GM23338 (cell line): ENCODE data around the gene ZFR2. TPM values are rescaled to one million over a fixed set of nuclear protein-coding genes. Genes with fewer than 3 reads are reported as not detected.

Experiments
- ATAC-seq: fragments of 200-7000 bp; cut with Tn5 transposase; 3 replicates; pipeline ENCODE4 v1.9.1; 2020
- DNase-seq: peaks from one replicate; pipeline ENCODE4 v3.0.0-alpha.2; 2015; ENCODE audit warnings: low spot score
- H2AFZ ChIP-seq: fragments of 200-600 bp; sonication (generic); 2 replicates; pipeline ENCODE4 v1.8.0; 2016; ENCODE audit warnings: antibody characterized with exemption, mild to moderate bottlenecking, moderate library complexity
- H3F3A ChIP-seq: fragments of 200-600 bp; sonication (generic); replicated peaks from 2 replicates; pipeline ENCODE4 v1.8.0; 2017; ENCODE audit warnings: antibody characterized with exemption, mixed run types, low read depth
- H3K27ac ChIP-seq: fragments of 200-600 bp; sonication (generic); 2 replicates; pipeline ENCODE4 v1.6.1; 2016; ENCODE audit warnings: low read depth
- H3K27me3 ChIP-seq: fragments of 200-600 bp; sonication (generic); 2 replicates; pipeline ENCODE4 v1.8.0; 2016; ENCODE audit warnings: mild to moderate bottlenecking, mixed run types, moderate library complexity; ENCODE audit not compliant: insufficient read depth
- H3K36me3 ChIP-seq: fragments of 200-600 bp; sonication (generic); 2 replicates; pipeline ENCODE4 v1.8.0; 2016; ENCODE audit warnings: mild to moderate bottlenecking; ENCODE audit not compliant: insufficient read depth
- H3K4me1 ChIP-seq: fragments of 200-600 bp; sonication (generic); 2 replicates; pipeline ENCODE4 v1.8.0; 2016; ENCODE audit warnings: mild to moderate bottlenecking, moderate library complexity; ENCODE audit not compliant: insufficient read depth
- H3K4me2 ChIP-seq: fragments of 200-600 bp; sonication (generic); 2 replicates; pipeline ENCODE4 v1.7.1; 2017; ENCODE audit warnings: mixed run types
- H3K4me3 ChIP-seq: fragments of 200-600 bp; sonication (generic); 2 replicates; pipeline ENCODE4 v1.6.1; 2016; ENCODE audit warnings: mixed run types
- H3K79me2 ChIP-seq: fragments of 200-600 bp; sonication (generic); replicated peaks from 2 replicates; pipeline ENCODE4 v1.8.0; 2017; ENCODE audit warnings: mild to moderate bottlenecking; ENCODE audit not compliant: insufficient read depth
- H3K9me2 ChIP-seq: fragments of 200-600 bp; sonication (generic); 2 replicates; pipeline ENCODE4 v1.8.0; 2017; ENCODE audit not compliant: insufficient read depth
- H4K20me1 ChIP-seq: fragments of 200-600 bp; sonication (generic); replicated peaks from 2 replicates; pipeline ENCODE4 v1.8.0; 2017; ENCODE audit warnings: mild to moderate bottlenecking; ENCODE audit not compliant: insufficient read depth
- H3K27ac Mint-ChIP-seq: 2 replicates; pipeline ENCODE4 v1.8.0; 2020; ENCODE audit warnings: inconsistent platforms, mild to moderate bottlenecking, moderate library complexity, mixed read lengths
- H3K27me3 Mint-ChIP-seq: 3 replicates; pipeline ENCODE4 v1.8.0; 2022; ENCODE audit warnings: low read depth, mild to moderate bottlenecking, moderate library complexity, mixed read lengths, inconsistent platforms; ENCODE audit not compliant: insufficient read depth, poor library complexity
- H3K36me3 Mint-ChIP-seq: 3 replicates; pipeline ENCODE4 v1.8.0; 2021; ENCODE audit warnings: low read depth, mild to moderate bottlenecking, inconsistent platforms, moderate library complexity, mixed read lengths
- H3K4me1 Mint-ChIP-seq: 3 replicates; pipeline ENCODE4 v1.8.0; 2020; ENCODE audit warnings: mild to moderate bottlenecking, inconsistent platforms, mixed read lengths
- H3K4me3 Mint-ChIP-seq: 3 replicates; pipeline ENCODE4 v1.8.0; 2021; ENCODE audit warnings: moderate library complexity, mild to moderate bottlenecking, inconsistent platforms, mixed read lengths
- H3K9me3 Mint-ChIP-seq: 3 replicates; pipeline ENCODE4 v1.8.0; 2020; ENCODE audit warnings: moderate library complexity, mild to moderate bottlenecking, inconsistent platforms, mixed read lengths
- ETS1 ChIP-seq: IDR thresholded peaks from 2 replicates; pipeline ENCODE4 v1.6.1; 2016; ENCODE audit warnings: antibody characterized with exemption
- EZH2 ChIP-seq: fragments of 200-600 bp; sonication (generic); IDR thresholded peaks from one replicate; pipeline ENCODE4 v1.8.0; 2017; ENCODE audit warnings: antibody characterized with exemption, mild to moderate bottlenecking, low read depth; ENCODE audit not compliant: unreplicated experiment
- REST ChIP-seq: IDR thresholded peaks from one replicate; pipeline ENCODE4 v1.6.1; 2018; ENCODE audit warnings: antibody characterized with exemption; ENCODE audit not compliant: unreplicated experiment
- STAT1 ChIP-seq: IDR thresholded peaks from one replicate; pipeline ENCODE4 v1.6.1; 2016; ENCODE audit warnings: antibody characterized with exemption; ENCODE audit not compliant: unreplicated experiment
- ZNF331 ChIP-seq: fragments of 250-450 bp; sonication (Bioruptor Pico); IDR thresholded peaks from 2 replicates; pipeline ENCODE4 v1.5.0; 2020; ENCODE audit warnings: low read depth, mild to moderate bottlenecking, moderate library complexity
- ZNF462 ChIP-seq: fragments of 250-450 bp; sonication (Bioruptor Pico); IDR thresholded peaks from 2 replicates; pipeline ENCODE4 v1.5.0; 2020; ENCODE audit warnings: mild to moderate bottlenecking, moderate library complexity
- polyA plus RNA-seq: library from polyadenylated mRNA; unstranded; fragments of >200 nt; fragmentation: Nextera tagmentation; extraction: Ambion mirVana; gene quantifications from 2 replicates; pipeline ENCODE4 v1.2.1, GENCODE V29; 2016
- total RNA-seq: library from RNA; depleted of rRNA; stranded (reverse); fragments of >200 nt; shearing (Covaris generic); gene quantifications from 2 replicates; pipeline ENCODE4 v1.2.3, GENCODE V29; 2014

The ZFR2 gene
- total and polyA plus RNA-seq, 2 experiments from 2014 or later: 15.8 to 31.3 TPM

GRCh38 chr19:3803986-3804385 is 64.9 kb downstream of the ZFR2 start (continued):
- TF ChIP-seq ZNF462: no peak
- TF ChIP-seq STAT1: no peak

- DNase-seq (no peak), ATAC-seq (no peak)
- H3K27ac ChIP-seq: no peak overlapping the region
- Mint-ChIP-seq H3K9me3 (peaks cover 3% of the 10 kb centered on the region; the same call in 1 of the 3 replicates), H3K4me3 (no peak overlapping the region), H3K27me3 (peaks cover 23% of the 10 kb centered on the region), H3K4me1 (no peaks in the 10 kb centered on the region; the same call in 2 of the 3 replicates), H3K36me3 (no peaks in the 10 kb centered on the region), H3K27ac (no peak overlapping the region)
- H2AFZ ChIP-seq: no peak overlapping the region
- no peaks in the 10 kb centered on the region for H3K36me3 ChIP-seq
- no peak overlapping the region for H3K4me3 ChIP-seq
- peaks cover 18% of the 10 kb centered on the region for H3F3A ChIP-seq
- H3K4me1 ChIP-seq: no peaks in the 10 kb centered on the region; the same call in 1 of the 2 replicates
- no peaks in the 10 kb centered on the region for H4K20me1 ChIP-seq
- H3K27me3 ChIP-seq: peaks cover 14% of the 10 kb centered on the region; the same call in 1 of the 2 replicates
- H3K79me2 ChIP-seq: no peaks in the 10 kb centered on the region
- no peaks in the 10 kb centered on the region for H3K9me2 ChIP-seq
- H3K4me2 ChIP-seq: no peak overlapping the region
- no peak for TF ChIP-seq REST
- no peak for TF ChIP-seq ETS1
- TF ChIP-seq ZNF331 (CRISPR knock-in tag): no peak
- TF ChIP-seq EZH2: no peak
Measured at GRCh38 chr19:3803114-3803888, 65.5 kb downstream of the ZFR2 start.
